HepG2 (cell line): ENCODE results near the gene CMTM1. TPM values are rescaled to one million over a fixed set of nuclear protein-coding genes. Genes with fewer than 3 reads are reported as not detected.
A peak's percentile ranks its signal among the peaks of the same experiment; 100 is the strongest.

Experiments
- EED ChIP-seq: sonication (generic); formaldehyde crosslinking; IDR thresholded peaks from 2 replicates; pipeline ENCODE4 v1.5.0; 2020; ENCODE audit warnings: mild to moderate bottlenecking, missing genetic modification reagents
- MEIS1 ChIP-seq: sonication (generic); formaldehyde crosslinking; IDR thresholded peaks from 2 replicates; pipeline ENCODE4 v1.9.0; 2021; ENCODE audit warnings: mild to moderate bottlenecking, missing genetic modification reagents, moderate library complexity, borderline replicate concordance
- RARA ChIP-seq: IDR thresholded peaks from 2 replicates; pipeline ENCODE4 v1.6.1; 2016; ENCODE audit warnings: missing genetic modification reagents, missing compliant biosample characterization
- SMAD9 ChIP-seq: sonication (generic); formaldehyde crosslinking; IDR thresholded peaks from 2 replicates; pipeline ENCODE4 v1.5.1; 2020; ENCODE audit warnings: mild to moderate bottlenecking, missing genetic modification reagents
- SP1 ChIP-seq, 2 experiments: fragments of 450-650 bp in 1 of 2; sonication (generic) in 1 of 2; formaldehyde crosslinking in 1 of 2; IDR thresholded peaks; 2 replicates each; pipeline versions ENCODE4 v1.4.0 to v1.6.1; 2016 to 2020; ENCODE audit warnings: missing genetic modification reagents in 1 of 2
- ZFAT ChIP-seq: sonication (generic); formaldehyde crosslinking; conservative IDR thresholded peaks from 2 replicates; pipeline ENCODE4 v1.8.1; 2023; ENCODE audit warnings: missing genetic modification reagents, inconsistent platforms
- ZNF367 ChIP-seq: sonication (generic); formaldehyde crosslinking; IDR thresholded peaks from 2 replicates; pipeline ENCODE4 v1.4.0; 2020; ENCODE audit warnings: missing genetic modification reagents, borderline replicate concordance
- ZNF569 ChIP-seq: sonication (generic); formaldehyde crosslinking; IDR thresholded peaks from 2 replicates; pipeline ENCODE4 v1.5.0; 2020; ENCODE audit warnings: mild to moderate bottlenecking, missing genetic modification reagents, moderate library complexity, borderline replicate concordance
- ZNF703 ChIP-seq: sonication (generic); formaldehyde crosslinking; IDR thresholded peaks from 2 replicates; pipeline ENCODE4 v1.5.1; 2020; ENCODE audit warnings: missing genetic modification reagents, mild to moderate bottlenecking, moderate library complexity, borderline replicate concordance
- polyA plus RNA-seq, 8 experiments: library from polyadenylated mRNA; depleted of rRNA in 3 of 8; stranded (reverse) in 7 of 8; unstranded in 1 of 8; fragments of >200 nt; fragmentation: Illumina TruSeq in 4 of 8; extraction: Trizol in 4 of 8; gene quantifications; 2 replicates each; pipeline versions ENCODE4 v1.2.1 to v1.2.3, GENCODE V29; 2011 to 2016; ENCODE audit warnings: low read depth in 4 of 8, missing spikeins in 1 of 8, mixed read lengths in 1 of 8; ENCODE audit not compliant: insufficient read depth in 1 of 8
- total RNA-seq, 5 experiments: library from RNA; depleted of rRNA; stranded (reverse); fragments of >200 nt; fragmentation: Illumina TruSeq; extraction: Trizol; gene quantifications; 2 replicates each; pipeline ENCODE4 v1.2.3, GENCODE V29; 2016; ENCODE audit warnings: low read depth in 1 of 5
- TF ChIP-seq, protein P1 (sequence below): sonication (generic); formaldehyde crosslinking; IDR thresholded peaks from 2 replicates; pipeline ENCODE4 v1.4.0; 2020; ENCODE audit warnings: missing genetic modification reagents, borderline replicate concordance
- TF ChIP-seq, protein P2 (sequence below): sonication (generic); formaldehyde crosslinking; IDR thresholded peaks from 2 replicates; pipeline ENCODE4 v1.4.0; 2020; ENCODE audit warnings: mild to moderate bottlenecking, missing genetic modification reagents
- TF ChIP-seq, protein P3 (sequence below): sonication (generic); formaldehyde crosslinking; IDR thresholded peaks from 2 replicates; pipeline ENCODE4 v1.5.1; 2020; ENCODE audit warnings: missing genetic modification reagents, mild to moderate bottlenecking, borderline replicate concordance
- TF ChIP-seq, protein P4 (sequence below): sonication (generic); formaldehyde crosslinking; IDR thresholded peaks from 2 replicates; pipeline ENCODE4 v1.5.0; 2020; ENCODE audit warnings: missing genetic modification reagents
- TF ChIP-seq, protein P5 (sequence below): sonication (generic); formaldehyde crosslinking; IDR thresholded peaks from 2 replicates; pipeline ENCODE4 v1.8.0; 2022; ENCODE audit warnings: low read depth, missing genetic modification reagents

Gene CMTM1
- total and polyA plus RNA-seq, 2 of the 13 experiments (the other 11 are each of a cell fraction or from before 2014, with no cell fraction given): 1.7 to 2.9 TPM

- TF ChIP-seq RARA (CRISPR knock-in tag) (no peak), EED (no peak), ZNF367 (no peak), ZNF703 (no peak), SP1 (IDR thresholded peaks at IDR 0.05) (no peak), SP1 (CRISPR knock-in tag; IDR thresholded peaks at IDR 0.05) (0 out of 2 replicates have a peak, but pooled peaks have one; percentile 6), MEIS1 (CRISPR knock-in tag) (peak; percentile 40; the same call in 1 of the 2 replicates), SMAD9 (CRISPR knock-in tag) (0 out of 2 replicates have a peak, but pooled peaks have one; percentile 27), ZFAT (CRISPR knock-in tag) (0 out of 2 replicates have a peak, but pooled peaks have one; percentile 19), ZNF569 (no peak)
- TF ChIP-seq, protein P1, sequence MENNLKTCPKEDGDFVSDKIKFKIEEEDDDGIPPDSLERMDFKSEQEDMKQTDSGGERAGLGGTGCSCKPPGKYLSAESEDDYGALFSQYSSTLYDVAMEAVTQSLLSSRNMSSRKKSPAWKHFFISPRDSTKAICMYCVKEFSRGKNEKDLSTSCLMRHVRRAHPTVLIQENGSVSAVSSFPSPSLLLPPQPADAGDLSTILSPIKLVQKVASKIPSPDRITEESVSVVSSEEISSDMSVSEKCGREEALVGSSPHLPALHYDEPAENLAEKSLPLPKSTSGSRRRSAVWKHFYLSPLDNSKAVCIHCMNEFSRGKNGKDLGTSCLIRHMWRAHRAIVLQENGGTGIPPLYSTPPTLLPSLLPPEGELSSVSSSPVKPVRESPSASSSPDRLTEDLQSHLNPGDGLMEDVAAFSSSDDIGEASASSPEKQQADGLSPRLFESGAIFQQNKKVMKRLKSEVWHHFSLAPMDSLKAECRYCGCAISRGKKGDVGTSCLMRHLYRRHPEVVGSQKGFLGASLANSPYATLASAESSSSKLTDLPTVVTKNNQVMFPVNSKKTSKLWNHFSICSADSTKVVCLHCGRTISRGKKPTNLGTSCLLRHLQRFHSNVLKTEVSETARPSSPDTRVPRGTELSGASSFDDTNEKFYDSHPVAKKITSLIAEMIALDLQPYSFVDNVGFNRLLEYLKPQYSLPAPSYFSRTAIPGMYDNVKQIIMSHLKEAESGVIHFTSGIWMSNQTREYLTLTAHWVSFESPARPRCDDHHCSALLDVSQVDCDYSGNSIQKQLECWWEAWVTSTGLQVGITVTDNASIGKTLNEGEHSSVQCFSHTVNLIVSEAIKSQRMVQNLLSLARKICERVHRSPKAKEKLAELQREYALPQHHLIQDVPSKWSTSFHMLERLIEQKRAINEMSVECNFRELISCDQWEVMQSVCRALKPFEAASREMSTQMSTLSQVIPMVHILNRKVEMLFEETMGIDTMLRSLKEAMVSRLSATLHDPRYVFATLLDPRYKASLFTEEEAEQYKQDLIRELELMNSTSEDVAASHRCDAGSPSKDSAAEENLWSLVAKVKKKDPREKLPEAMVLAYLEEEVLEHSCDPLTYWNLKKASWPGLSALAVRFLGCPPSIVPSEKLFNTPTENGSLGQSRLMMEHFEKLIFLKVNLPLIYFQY (CRISPR knock-in tag): no peak
- TF ChIP-seq, protein P2, sequence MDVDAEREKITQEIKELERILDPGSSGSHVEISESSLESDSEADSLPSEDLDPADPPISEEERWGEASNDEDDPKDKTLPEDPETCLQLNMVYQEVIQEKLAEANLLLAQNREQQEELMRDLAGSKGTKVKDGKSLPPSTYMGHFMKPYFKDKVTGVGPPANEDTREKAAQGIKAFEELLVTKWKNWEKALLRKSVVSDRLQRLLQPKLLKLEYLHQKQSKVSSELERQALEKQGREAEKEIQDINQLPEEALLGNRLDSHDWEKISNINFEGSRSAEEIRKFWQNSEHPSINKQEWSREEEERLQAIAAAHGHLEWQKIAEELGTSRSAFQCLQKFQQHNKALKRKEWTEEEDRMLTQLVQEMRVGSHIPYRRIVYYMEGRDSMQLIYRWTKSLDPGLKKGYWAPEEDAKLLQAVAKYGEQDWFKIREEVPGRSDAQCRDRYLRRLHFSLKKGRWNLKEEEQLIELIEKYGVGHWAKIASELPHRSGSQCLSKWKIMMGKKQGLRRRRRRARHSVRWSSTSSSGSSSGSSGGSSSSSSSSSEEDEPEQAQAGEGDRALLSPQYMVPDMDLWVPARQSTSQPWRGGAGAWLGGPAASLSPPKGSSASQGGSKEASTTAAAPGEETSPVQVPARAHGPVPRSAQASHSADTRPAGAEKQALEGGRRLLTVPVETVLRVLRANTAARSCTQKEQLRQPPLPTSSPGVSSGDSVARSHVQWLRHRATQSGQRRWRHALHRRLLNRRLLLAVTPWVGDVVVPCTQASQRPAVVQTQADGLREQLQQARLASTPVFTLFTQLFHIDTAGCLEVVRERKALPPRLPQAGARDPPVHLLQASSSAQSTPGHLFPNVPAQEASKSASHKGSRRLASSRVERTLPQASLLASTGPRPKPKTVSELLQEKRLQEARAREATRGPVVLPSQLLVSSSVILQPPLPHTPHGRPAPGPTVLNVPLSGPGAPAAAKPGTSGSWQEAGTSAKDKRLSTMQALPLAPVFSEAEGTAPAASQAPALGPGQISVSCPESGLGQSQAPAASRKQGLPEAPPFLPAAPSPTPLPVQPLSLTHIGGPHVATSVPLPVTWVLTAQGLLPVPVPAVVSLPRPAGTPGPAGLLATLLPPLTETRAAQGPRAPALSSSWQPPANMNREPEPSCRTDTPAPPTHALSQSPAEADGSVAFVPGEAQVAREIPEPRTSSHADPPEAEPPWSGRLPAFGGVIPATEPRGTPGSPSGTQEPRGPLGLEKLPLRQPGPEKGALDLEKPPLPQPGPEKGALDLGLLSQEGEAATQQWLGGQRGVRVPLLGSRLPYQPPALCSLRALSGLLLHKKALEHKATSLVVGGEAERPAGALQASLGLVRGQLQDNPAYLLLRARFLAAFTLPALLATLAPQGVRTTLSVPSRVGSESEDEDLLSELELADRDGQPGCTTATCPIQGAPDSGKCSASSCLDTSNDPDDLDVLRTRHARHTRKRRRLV (CRISPR knock-in tag): no peak
- TF ChIP-seq, protein P3, sequence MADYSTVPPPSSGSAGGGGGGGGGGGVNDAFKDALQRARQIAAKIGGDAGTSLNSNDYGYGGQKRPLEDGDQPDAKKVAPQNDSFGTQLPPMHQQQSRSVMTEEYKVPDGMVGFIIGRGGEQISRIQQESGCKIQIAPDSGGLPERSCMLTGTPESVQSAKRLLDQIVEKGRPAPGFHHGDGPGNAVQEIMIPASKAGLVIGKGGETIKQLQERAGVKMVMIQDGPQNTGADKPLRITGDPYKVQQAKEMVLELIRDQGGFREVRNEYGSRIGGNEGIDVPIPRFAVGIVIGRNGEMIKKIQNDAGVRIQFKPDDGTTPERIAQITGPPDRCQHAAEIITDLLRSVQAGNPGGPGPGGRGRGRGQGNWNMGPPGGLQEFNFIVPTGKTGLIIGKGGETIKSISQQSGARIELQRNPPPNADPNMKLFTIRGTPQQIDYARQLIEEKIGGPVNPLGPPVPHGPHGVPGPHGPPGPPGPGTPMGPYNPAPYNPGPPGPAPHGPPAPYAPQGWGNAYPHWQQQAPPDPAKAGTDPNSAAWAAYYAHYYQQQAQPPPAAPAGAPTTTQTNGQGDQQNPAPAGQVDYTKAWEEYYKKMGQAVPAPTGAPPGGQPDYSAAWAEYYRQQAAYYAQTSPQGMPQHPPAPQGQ (CRISPR knock-in tag): no peak
- TF ChIP-seq, protein P4, sequence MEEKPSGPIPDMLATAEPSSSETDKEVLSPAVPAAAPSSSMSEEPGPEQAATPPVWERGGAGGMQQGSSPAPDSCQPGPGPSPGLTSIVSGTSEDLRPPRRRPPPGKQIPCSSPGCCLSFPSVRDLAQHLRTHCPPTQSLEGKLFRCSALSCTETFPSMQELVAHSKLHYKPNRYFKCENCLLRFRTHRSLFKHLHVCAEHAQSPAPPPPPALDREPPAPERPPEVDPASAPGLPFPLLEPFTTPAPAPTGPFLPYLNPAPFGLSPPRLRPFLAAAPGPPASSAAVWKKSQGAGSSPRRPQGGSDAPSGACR (CRISPR knock-in tag): no peak; the same call in 1 of the 2 replicates
- TF ChIP-seq, protein P5, sequence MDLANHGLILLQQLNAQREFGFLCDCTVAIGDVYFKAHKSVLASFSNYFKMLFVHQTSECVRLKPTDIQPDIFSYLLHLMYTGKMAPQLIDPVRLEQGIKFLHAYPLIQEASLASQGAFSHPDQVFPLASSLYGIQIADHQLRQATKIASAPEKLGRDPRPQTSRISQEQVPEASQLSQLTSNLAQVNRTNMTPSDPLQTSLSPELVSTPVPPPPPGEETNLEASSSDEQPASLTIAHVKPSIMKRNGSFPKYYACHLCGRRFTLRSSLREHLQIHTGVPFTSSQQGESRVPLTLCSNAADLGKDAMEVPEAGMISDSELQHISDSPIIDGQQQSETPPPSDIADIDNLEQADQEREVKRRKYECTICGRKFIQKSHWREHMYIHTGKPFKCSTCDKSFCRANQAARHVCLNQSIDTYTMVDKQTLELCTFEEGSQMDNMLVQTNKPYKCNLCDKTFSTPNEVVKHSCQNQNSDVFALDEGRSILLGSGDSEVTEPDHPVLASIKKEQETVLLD (CRISPR knock-in tag): no peak
These were observed 39.1 kb downstream of the CMTM1 start (continued) for GRCh38 chr16:66605177-66605978.
